ENCODE results near the gene DEGS2. TPM values are rescaled to one million over a fixed set of nuclear protein-coding genes. Genes with fewer than 3 reads are reported as not detected.

The DEGS2 gene
- total RNA-seq, 5 donors from 2014 or later (not counting 1 experiment from before 2014, with no cell fraction given), result 0.19 to 0.79 (median 0.49) TPM; not detected in 1

GRCh38 chr14:100128688-100129087, 30.8 kb downstream of the DEGS2 start:
- Mint-ChIP-seq H3K36me3 (peaks cover 58% of the 10 kb centered on the region), H3K9me3 (no peaks in the 10 kb centered on the region), H3K4me3 (no peak overlapping the region), H3K27me3 (no peaks in the 10 kb centered on the region), H3K27ac (no peak overlapping the region), H3K4me1 (peaks cover 1 to 13% (median 7%) of the 10 kb centered on the region in 3 donors)
- Histone ChIP-seq H3K36me3 (ENCODE audit: control insufficient read depth in 2 of 2, extremely low read depth in 1 of 2, insufficient read depth in 1 of 2, low read length in 1 of 2) (peaks cover 6 to 98% of the 10 kb centered on the region in 2 donors), H3K4me1 (ENCODE audit: control insufficient read depth in 1 of 2, extremely low read depth in 1 of 2, insufficient read depth in 2 of 2, low read length in 2 of 2) (no peaks in the 10 kb centered on the region), H3K27me3 (replicated peaks in 1 of 2; ENCODE audit: control insufficient read depth in 2 of 2, extremely low read depth in 1 of 2, insufficient read depth in 2 of 2, low read length in 1 of 2) (no peaks in the 10 kb centered on the region), H3K27ac (ENCODE audit: low read length) (no peak overlapping the region), H3K4me3 (ENCODE audit: control insufficient read depth in 1 of 2, extremely low read depth in 1 of 2, low read length in 1 of 2) (no peak overlapping the region), H3K9me3 (no peaks in the 10 kb centered on the region)
- POLR2A ChIA-PET, result no interaction called here
- 96% methylated on average over 12 of the region's 12 CpGs for WGBS (ENCODE audit: insufficient coverage)
- DNase-seq (no peak), ATAC-seq (replicated peaks in 1 of 4) (no peak)
- CTCF ChIA-PET, result interaction anchor here in 1 of 2 donors (0.6 kb wide), 1 partner anchor 45 kb away, joined by 4 read pairs; no protein-coding TSS in a partner anchor

DNA sequence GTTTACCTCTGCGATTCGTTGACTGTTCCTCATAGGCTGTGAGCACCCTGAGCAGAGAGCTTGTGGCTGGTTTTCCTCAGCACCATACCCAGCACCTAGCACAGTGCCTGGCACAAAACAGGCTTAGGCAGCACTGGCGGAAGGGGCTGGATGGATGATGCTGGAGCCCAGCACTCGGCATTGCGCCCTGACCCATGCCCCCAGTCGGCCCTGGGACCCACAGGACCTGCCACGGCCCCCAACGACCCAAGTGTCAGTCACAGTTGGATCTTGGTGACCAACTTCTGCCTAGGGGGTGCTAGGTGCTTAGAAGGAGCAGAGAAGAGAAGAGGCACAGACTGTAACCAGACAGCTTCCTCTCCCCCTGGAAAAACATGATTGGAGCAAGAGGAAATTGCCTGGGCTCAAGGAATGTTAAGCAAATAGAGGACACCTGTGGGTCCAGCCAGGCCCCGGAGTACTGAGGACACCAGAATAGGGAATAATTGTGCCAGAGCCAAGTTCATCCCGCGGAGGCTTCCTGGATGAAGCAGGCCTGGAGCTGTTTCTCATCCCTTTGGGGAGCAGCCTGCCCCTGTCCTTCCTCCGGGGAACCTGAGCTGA, 31.5 kb downstream of the DEGS2 start:
- no peak overlapping the region for H3K4me3 Mint-ChIP-seq
- CTCF ChIA-PET, result no interaction called here

DNA sequence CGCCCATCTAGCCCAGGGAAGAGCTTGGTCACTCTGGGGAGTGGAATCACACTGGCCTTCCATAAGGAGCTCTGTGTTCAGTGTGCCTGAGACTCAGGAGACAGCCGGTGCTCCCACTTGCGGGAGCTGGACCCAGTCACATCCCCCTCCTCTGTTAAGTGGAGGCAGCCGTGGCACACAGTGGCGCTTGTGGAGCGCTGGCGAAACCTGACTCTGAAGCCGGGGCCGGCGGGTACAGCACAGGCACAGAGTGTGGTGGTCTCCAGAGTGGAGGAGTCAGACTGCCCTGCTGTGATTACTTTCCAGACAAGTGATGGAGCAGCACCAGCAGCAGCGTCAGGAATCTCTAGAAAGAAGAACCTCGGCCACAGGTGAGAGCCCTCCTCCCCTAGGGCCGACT, 33.0 kb downstream of the DEGS2 start:
- Mint-ChIP-seq H3K27me3 (no peaks in the 10 kb centered on the region), H3K4me1 (peaks cover 4 to 19% (median 10%) of the 10 kb centered on the region in 3 donors), H3K27ac (no peak overlapping the region), H3K9me3 (no peaks in the 10 kb centered on the region), H3K36me3 (peaks cover 44% of the 10 kb centered on the region), H3K4me3 (no peak overlapping the region)
- ATAC-seq (replicated peaks in 1 of 4), result no peak
- POLR2A ChIA-PET, result no interaction called here
- no peak overlapping the region for H3K4me3 ChIP-seq (ENCODE audit: control insufficient read depth in 1 of 2, extremely low read depth in 1 of 2, low read length in 1 of 2)
- WGBS (ENCODE audit: insufficient coverage), result 93% methylated on average over 9 of the region's 13 CpGs
- H3K27me3 ChIP-seq (replicated peaks in 1 of 2; ENCODE audit: control insufficient read depth in 2 of 2, extremely low read depth in 1 of 2, insufficient read depth in 2 of 2, low read length in 1 of 2), result no peaks in the 10 kb centered on the region
- CTCF ChIA-PET, result no interaction called here
- no peak for DNase-seq
- peaks cover 0 to 6% of the 10 kb centered on the region in 2 experiments for H3K4me1 ChIP-seq (ENCODE audit: control insufficient read depth in 1 of 2, extremely low read depth in 1 of 2, insufficient read depth in 2 of 2, low read length in 2 of 2)
- no peaks in the 10 kb centered on the region for H3K9me3 ChIP-seq
- H3K36me3 ChIP-seq (ENCODE audit: control insufficient read depth in 2 of 2, extremely low read depth in 1 of 2, insufficient read depth in 1 of 2, low read length in 1 of 2), result peaks cover 17 to 99% of the 10 kb centered on the region in 2 donors
- H3K27ac ChIP-seq (ENCODE audit: low read length), result no peak overlapping the region

More for the DNA sequence above, 31.5 kb downstream of the DEGS2 start:
- Histone ChIP-seq H3K4me1 (ENCODE audit: control insufficient read depth in 1 of 2, extremely low read depth in 1 of 2, insufficient read depth in 2 of 2, low read length in 2 of 2) (peaks cover 0 to 2% of the 10 kb centered on the region in 2 experiments), H3K9me3 (no peaks in the 10 kb centered on the region), H3K27ac (ENCODE audit: low read length) (no peak overlapping the region), H3K4me3 (ENCODE audit: control insufficient read depth in 1 of 2, extremely low read depth in 1 of 2, low read length in 1 of 2) (no peak overlapping the region), H3K36me3 (ENCODE audit: control insufficient read depth in 2 of 2, extremely low read depth in 1 of 2, insufficient read depth in 1 of 2, low read length in 1 of 2) (peaks cover 11 to 99% of the 10 kb centered on the region in 2 donors), H3K27me3 (replicated peaks in 1 of 2; ENCODE audit: control insufficient read depth in 2 of 2, extremely low read depth in 1 of 2, insufficient read depth in 2 of 2, low read length in 1 of 2) (no peaks in the 10 kb centered on the region)
- peak overlapping the region in 1 of 2 donors; percentile 39 for H3K27ac Mint-ChIP-seq
- POLR2A ChIA-PET, result interaction anchor here in 1 of 2 donors (0.9 kb wide), 1 partner anchor 9 kb away, joined by 4 read pairs; no protein-coding TSS in a partner anchor
- H3K9me3 Mint-ChIP-seq, result no peaks in the 10 kb centered on the region
- H3K4me1 Mint-ChIP-seq, result peaks cover 4 to 17% (median 9%) of the 10 kb centered on the region in 3 donors
- no peaks in the 10 kb centered on the region for H3K27me3 Mint-ChIP-seq
- 95% methylated on average over 11 of the region's 12 CpGs for WGBS (ENCODE audit: insufficient coverage)
- no peak for ATAC-seq (replicated peaks in 1 of 4)
- DNase-seq, result no peak
- H3K36me3 Mint-ChIP-seq, result peaks cover 55% of the 10 kb centered on the region

GRCh38 chr14:100124551-100125088, 34.8 kb downstream of the DEGS2 start:
- ChIA-PET CTCF (no interaction called here), POLR2A (no interaction called here)
- peak overlapping the region; percentile 31 to 44 for H3K27ac Mint-ChIP-seq
- Histone ChIP-seq H3K9me3 (no peaks in the 10 kb centered on the region), H3K27me3 (replicated peaks in 1 of 2; ENCODE audit: control insufficient read depth in 2 of 2, extremely low read depth in 1 of 2, insufficient read depth in 2 of 2, low read length in 1 of 2) (no peaks in the 10 kb centered on the region), H3K36me3 (ENCODE audit: control insufficient read depth in 2 of 2, extremely low read depth in 1 of 2, insufficient read depth in 1 of 2, low read length in 1 of 2) (peaks cover 24 to 99% of the 10 kb centered on the region in 2 donors), H3K27ac (ENCODE audit: low read length) (no peak overlapping the region), H3K4me1 (ENCODE audit: control insufficient read depth in 1 of 2, extremely low read depth in 1 of 2, insufficient read depth in 2 of 2, low read length in 2 of 2) (peaks cover 0 to 22% of the 10 kb centered on the region in 2 experiments), H3K4me3 (ENCODE audit: control insufficient read depth in 1 of 2, extremely low read depth in 1 of 2, low read length in 1 of 2) (no peak overlapping the region)
- no peak overlapping the region for H3K4me3 Mint-ChIP-seq
- no peaks in the 10 kb centered on the region for H3K27me3 Mint-ChIP-seq
- 87% methylated on average over 15 of the region's 20 CpGs for WGBS (ENCODE audit: insufficient coverage)
- no peak for DNase-seq
- no peaks in the 10 kb centered on the region for H3K9me3 Mint-ChIP-seq
- peaks cover 8 to 20% (median 13%) of the 10 kb centered on the region in 3 donors for H3K4me1 Mint-ChIP-seq
- peaks cover 36% of the 10 kb centered on the region for H3K36me3 Mint-ChIP-seq
- no peak for ATAC-seq (replicated peaks in 1 of 4)

- WGBS (ENCODE audit: insufficient coverage), result 100% methylated on average over 6 of the region's 10 CpGs
- peaks cover 35% of the 10 kb centered on the region for H3K36me3 Mint-ChIP-seq
- H3K4me1 Mint-ChIP-seq, result peaks cover 12 to 20% (median 14%) of the 10 kb centered on the region in 3 donors
- no peaks in the 10 kb centered on the region for H3K9me3 Mint-ChIP-seq
- H3K27me3 Mint-ChIP-seq, result no peaks in the 10 kb centered on the region
- ChIA-PET CTCF (no interaction called here), POLR2A (no interaction called here)
- H3K27ac ChIP-seq (ENCODE audit: low read length), result no peak overlapping the region
- no peaks in the 10 kb centered on the region for H3K27me3 ChIP-seq (replicated peaks in 1 of 2; ENCODE audit: control insufficient read depth in 2 of 2, extremely low read depth in 1 of 2, insufficient read depth in 2 of 2, low read length in 1 of 2)
- no peak overlapping the region for H3K4me3 ChIP-seq (ENCODE audit: control insufficient read depth in 1 of 2, extremely low read depth in 1 of 2, low read length in 1 of 2)
- H3K36me3 ChIP-seq (ENCODE audit: control insufficient read depth in 2 of 2, extremely low read depth in 1 of 2, insufficient read depth in 1 of 2, low read length in 1 of 2), result peaks cover 32 to 99% of the 10 kb centered on the region in 2 donors
- DNase-seq, result no peak
- no peak overlapping the region for H3K4me3 Mint-ChIP-seq
- H3K4me1 ChIP-seq (ENCODE audit: control insufficient read depth in 1 of 2, extremely low read depth in 1 of 2, insufficient read depth in 2 of 2, low read length in 2 of 2), result peaks cover 0 to 22% of the 10 kb centered on the region in 2 experiments
- no peak overlapping the region for H3K27ac Mint-ChIP-seq
- H3K9me3 ChIP-seq, result no peaks in the 10 kb centered on the region
- ATAC-seq (replicated peaks in 1 of 4), result no peak
Observed at GRCh38 chr14:100123618-100124017, 35.8 kb downstream of the DEGS2 start.

DNA sequence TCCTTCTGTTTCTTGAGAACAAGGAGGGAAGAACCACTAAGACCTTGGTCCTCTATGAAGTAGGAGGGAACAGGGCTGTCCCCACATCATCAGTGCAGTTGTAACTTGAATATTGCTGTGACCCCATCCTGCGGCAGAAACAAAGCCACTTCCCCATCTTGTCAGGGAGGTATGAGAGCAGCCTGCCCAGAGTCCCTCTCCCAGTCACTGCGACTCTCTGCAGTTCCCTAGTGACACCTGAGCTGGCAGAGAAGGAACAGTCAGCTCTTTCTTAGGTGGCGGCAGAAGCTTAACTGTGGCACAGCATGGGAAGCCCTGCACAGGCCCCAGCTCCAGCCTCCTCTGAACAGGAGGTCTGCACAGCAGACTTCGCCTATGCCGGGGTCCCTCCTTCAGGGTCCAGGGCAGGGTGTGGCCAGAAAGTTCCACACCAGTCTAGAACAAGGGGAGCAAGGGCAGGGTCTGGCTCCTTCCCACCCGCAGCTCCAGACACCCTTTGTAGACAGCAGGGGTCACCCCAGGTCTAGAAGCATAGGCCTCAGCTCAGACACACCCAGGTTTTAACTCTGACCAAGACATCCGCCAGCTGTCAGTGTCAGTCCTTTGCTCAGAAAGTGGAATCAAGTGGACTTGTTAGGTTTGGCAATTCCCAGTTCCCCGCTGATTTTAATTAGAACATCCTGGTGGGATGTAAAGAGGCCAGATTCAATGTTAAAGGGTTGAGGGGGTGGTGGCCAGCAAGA, 36.8 kb downstream of the DEGS2 start:
- no peak overlapping the region for H3K27ac ChIP-seq (ENCODE audit: low read length)
- H3K27me3 Mint-ChIP-seq, result no peaks in the 10 kb centered on the region
- CTCF ChIA-PET, result no interaction called here
- no peaks in the 10 kb centered on the region for H3K27me3 ChIP-seq (replicated peaks in 1 of 2; ENCODE audit: control insufficient read depth in 2 of 2, extremely low read depth in 1 of 2, insufficient read depth in 2 of 2, low read length in 1 of 2)
- WGBS (ENCODE audit: insufficient coverage), result 89% methylated on average over 8 of the region's 8 CpGs
- H3K4me3 Mint-ChIP-seq, result no peak overlapping the region
- no peaks in the 10 kb centered on the region for H3K9me3 Mint-ChIP-seq
- H3K36me3 ChIP-seq (ENCODE audit: control insufficient read depth in 2 of 2, extremely low read depth in 1 of 2, insufficient read depth in 1 of 2, low read length in 1 of 2), result peaks cover 33 to 100% of the 10 kb centered on the region in 2 donors
- H3K27ac Mint-ChIP-seq, result peak overlapping the region; percentile 56 to 60
- no peak for ATAC-seq (replicated peaks in 1 of 4)
- no peaks in the 10 kb centered on the region for H3K9me3 ChIP-seq
- POLR2A ChIA-PET, result no interaction called here
- H3K4me3 ChIP-seq (ENCODE audit: control insufficient read depth in 1 of 2, extremely low read depth in 1 of 2, low read length in 1 of 2), result no peak overlapping the region
- H3K36me3 Mint-ChIP-seq, result peaks cover 41% of the 10 kb centered on the region
- peaks cover 18 to 28% (median 20%) of the 10 kb centered on the region in 3 donors for H3K4me1 Mint-ChIP-seq
- DNase-seq, result no peak
- H3K4me1 ChIP-seq (ENCODE audit: control insufficient read depth in 1 of 2, extremely low read depth in 1 of 2, insufficient read depth in 2 of 2, low read length in 2 of 2), result peaks cover 0 to 22% of the 10 kb centered on the region in 2 experiments

Measured in T-cell (primary cell).